ENCODE data around the gene SNX8.

DNA sequence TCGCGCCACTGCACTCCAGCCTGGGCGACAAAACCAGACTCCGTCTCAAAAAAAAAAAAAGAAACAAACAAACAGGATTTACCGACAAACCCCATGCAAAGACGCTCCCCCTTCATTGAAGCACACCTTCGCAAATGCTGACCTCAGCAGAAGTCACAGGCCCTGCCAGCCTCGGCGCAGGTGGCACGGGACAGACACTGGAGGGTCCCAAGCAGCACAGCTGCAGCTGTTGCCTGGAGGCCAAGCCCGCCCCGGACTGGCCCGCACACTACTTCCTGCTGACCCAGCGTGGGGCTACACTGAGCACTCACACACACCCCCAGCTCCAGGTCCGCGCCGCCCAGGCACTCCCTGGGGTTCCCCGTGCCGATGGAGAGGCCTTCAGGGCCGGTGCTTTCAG is 31.2 kb downstream of the SNX8 start:
- TF ChIP-seq, protein P1, sequence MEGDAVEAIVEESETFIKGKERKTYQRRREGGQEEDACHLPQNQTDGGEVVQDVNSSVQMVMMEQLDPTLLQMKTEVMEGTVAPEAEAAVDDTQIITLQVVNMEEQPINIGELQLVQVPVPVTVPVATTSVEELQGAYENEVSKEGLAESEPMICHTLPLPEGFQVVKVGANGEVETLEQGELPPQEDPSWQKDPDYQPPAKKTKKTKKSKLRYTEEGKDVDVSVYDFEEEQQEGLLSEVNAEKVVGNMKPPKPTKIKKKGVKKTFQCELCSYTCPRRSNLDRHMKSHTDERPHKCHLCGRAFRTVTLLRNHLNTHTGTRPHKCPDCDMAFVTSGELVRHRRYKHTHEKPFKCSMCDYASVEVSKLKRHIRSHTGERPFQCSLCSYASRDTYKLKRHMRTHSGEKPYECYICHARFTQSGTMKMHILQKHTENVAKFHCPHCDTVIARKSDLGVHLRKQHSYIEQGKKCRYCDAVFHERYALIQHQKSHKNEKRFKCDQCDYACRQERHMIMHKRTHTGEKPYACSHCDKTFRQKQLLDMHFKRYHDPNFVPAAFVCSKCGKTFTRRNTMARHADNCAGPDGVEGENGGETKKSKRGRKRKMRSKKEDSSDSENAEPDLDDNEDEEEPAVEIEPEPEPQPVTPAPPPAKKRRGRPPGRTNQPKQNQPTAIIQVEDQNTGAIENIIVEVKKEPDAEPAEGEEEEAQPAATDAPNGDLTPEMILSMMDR (IDR thresholded peaks at IDR 0.05), result no peak
- TF ChIP-seq EZH2 (IDR thresholded peaks at IDR 0.05; ENCODE audit: borderline replicate concordance, insufficient read depth, low read depth, low read length, poor library complexity, severe bottlenecking), result no peak

All from B cell (primary cell).